GM21390 (cell line): ENCODE data around the gene MTX2.
"Not testable (repeated sequence)": the region's sequence is repeated elsewhere in the genome, so short reads cannot be mapped to it uniquely, and the experiment has no call there.

Source experiments
- ATAC-seq: cut with Tn5 transposase; IDR thresholded peaks from one replicate; pipeline ENCODE4 v1.9.1; 2021; ENCODE audit not compliant: unreplicated experiment

MTX2 gene

GRCh38 chr2:176284461-176285049 is 15.3 kb downstream of the MTX2 start:
- ATAC-seq = no peak

- no peak for ATAC-seq
Measured at GRCh38 chr2:176285321-176285720, 16.1 kb downstream of the MTX2 start.

GRCh38 chr2:176291335-176291734 is 22.1 kb downstream of the MTX2 start:
- no peak for ATAC-seq

GRCh38 chr2:176291809-176292283 is 22.6 kb downstream of the MTX2 start:
- ATAC-seq = peak; percentile 95

GRCh38 chr2:176292608-176293007 is 23.4 kb downstream of the MTX2 start:
- ATAC-seq = no peak

GRCh38 chr2:176293334-176293733 is 24.1 kb downstream of the MTX2 start:
- ATAC-seq = no peak

GRCh38 chr2:176297067-176297466 is 27.8 kb downstream of the MTX2 start:
- no peak for ATAC-seq

GRCh38 chr2:176297737-176298136 is 28.5 kb downstream of the MTX2 start:
- ATAC-seq = no peak

GRCh38 chr2:176306020-176306419 is 36.8 kb downstream of the MTX2 start:
- ATAC-seq = not testable (repeated sequence)

- no peak for ATAC-seq
Measured at GRCh38 chr2:176317199-176317598, 48.0 kb downstream of the MTX2 start.

GRCh38 chr2:176317623-176318065 is 48.4 kb downstream of the MTX2 start:
- no peak for ATAC-seq

- ATAC-seq = no peak
Measured at GRCh38 chr2:176321916-176322315, 52.7 kb downstream of the MTX2 start.

GRCh38 chr2:176324862-176325261 is 55.6 kb downstream of the MTX2 start:
- no peak for ATAC-seq

GRCh38 chr2:176325732-176326131 is 56.5 kb downstream of the MTX2 start:
- ATAC-seq = no peak

GRCh38 chr2:176328149-176328548 is 58.9 kb downstream of the MTX2 start:
- no peak for ATAC-seq

GRCh38 chr2:176330612-176331011 is 61.4 kb downstream of the MTX2 start:
- no peak for ATAC-seq

- ATAC-seq = no peak
Measured at GRCh38 chr2:176331646-176332045, 62.4 kb downstream of the MTX2 start.

- no peak for ATAC-seq
Measured at GRCh38 chr2:176334729-176335128, 65.5 kb downstream of the MTX2 start.

GRCh38 chr2:176338395-176338794 is 69.2 kb downstream of the MTX2 start:
- no peak for ATAC-seq

- no peak for ATAC-seq
Measured at GRCh38 chr2:176339208-176339607, 70.0 kb downstream of the MTX2 start.

GRCh38 chr2:176356251-176356650 is 87.0 kb downstream of the MTX2 start:
- no peak for ATAC-seq

- ATAC-seq = no peak
Measured at GRCh38 chr2:176364273-176364977, 95.2 kb downstream of the MTX2 start.

GRCh38 chr2:176368349-176368748 is 99.1 kb downstream of the MTX2 start:
- no peak for ATAC-seq
